NCI-H1092 treated with DMSO at 0.1 percent for 48 hours (cell line): ENCODE results near the gene BLOC1S6.
"Not testable (repeated sequence)": the region's sequence is repeated elsewhere in the genome, so short reads cannot be mapped to it uniquely, and the experiment has no call there.

ENCODE experiments used
- DNase-seq: peaks from one replicate; lab custom pipeline; 2025; lab: John Stamatoyannopoulos, UW

The BLOC1S6 gene

DNA sequence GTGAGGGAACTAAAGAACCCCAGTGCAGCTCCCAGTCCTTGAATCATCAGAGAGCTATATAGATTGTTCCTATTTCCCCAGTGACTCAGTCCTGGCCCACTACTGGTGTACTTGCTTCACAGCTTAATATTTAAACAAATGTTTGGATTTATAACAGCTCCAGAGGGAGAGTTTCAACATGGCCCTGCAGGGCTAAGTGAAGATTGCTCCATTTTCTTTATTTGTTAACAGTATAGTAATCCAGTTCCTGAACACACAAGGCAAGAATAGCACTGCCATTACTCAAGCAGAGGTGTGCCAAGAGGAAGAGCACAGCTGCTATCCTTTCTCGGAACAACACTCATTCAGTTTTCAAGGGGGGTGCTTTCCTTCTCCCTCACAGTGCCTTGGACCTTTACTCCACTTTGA, 54.2 kb downstream of the BLOC1S6 start:
- DNase-seq, result no peak

DNA sequence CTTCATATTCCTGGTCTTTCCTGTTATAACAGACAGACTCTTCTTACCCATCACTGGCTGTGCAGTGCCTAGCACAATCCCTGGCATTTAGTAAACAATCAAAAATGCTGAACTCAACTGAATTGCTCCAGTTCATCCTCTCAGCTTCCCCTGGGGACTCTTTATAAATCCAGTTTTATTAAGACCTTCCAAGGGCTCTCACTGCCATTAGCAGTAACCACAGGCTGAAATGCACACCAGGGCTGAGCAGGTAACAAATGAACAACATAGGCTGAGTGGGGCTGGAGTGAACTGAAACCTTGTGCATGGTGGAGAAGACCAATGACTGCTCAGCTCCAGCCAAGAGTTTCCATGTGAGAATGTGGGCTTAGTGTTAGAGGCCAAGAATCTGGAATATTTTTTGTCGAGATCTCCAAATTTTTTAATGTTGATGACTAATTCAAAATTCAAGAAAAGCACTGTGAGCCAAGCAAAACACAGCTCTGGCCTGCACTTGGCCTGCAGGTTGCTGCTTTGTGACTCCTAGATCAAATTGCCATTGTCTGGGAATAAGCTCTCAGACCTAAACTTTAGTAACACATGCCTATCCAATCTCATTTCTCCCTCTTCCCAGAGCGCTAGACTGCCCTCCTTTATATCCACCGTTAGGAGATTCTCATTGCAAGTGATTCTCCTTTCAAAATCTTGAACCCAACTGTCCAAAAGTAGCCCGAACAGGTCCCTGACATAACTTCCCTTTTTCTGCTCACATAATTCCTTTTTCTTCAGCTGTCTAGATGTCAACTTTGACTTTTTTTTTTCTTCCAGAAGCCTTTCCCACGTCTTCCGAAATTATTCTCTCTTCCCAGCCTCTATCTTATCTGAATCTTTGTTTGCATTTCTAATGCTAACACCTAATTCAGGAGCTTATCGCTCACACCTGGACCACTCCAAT, 55.1 kb downstream of the BLOC1S6 start:
- DNase-seq, result no peak

DNA sequence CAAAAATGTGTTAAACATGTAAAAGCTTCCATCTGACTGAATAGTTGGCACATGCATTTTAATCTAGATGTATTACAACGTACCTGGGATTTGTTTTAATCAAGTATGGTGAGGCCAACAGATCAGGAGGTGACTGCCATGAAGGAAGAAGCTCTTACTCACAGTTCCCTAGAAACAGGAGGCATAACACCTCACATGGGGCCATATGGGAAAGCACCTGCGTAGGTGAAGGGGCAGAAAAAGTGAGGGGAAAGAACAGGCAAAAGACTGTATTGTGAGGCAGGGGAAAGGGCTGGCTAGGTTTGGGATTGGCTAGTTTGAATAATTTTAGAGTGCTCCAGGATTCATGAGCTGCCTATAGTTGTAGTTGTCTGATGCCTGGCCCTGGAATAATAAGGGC, 57.3 kb downstream of the BLOC1S6 start:
- no peak for DNase-seq

DNA sequence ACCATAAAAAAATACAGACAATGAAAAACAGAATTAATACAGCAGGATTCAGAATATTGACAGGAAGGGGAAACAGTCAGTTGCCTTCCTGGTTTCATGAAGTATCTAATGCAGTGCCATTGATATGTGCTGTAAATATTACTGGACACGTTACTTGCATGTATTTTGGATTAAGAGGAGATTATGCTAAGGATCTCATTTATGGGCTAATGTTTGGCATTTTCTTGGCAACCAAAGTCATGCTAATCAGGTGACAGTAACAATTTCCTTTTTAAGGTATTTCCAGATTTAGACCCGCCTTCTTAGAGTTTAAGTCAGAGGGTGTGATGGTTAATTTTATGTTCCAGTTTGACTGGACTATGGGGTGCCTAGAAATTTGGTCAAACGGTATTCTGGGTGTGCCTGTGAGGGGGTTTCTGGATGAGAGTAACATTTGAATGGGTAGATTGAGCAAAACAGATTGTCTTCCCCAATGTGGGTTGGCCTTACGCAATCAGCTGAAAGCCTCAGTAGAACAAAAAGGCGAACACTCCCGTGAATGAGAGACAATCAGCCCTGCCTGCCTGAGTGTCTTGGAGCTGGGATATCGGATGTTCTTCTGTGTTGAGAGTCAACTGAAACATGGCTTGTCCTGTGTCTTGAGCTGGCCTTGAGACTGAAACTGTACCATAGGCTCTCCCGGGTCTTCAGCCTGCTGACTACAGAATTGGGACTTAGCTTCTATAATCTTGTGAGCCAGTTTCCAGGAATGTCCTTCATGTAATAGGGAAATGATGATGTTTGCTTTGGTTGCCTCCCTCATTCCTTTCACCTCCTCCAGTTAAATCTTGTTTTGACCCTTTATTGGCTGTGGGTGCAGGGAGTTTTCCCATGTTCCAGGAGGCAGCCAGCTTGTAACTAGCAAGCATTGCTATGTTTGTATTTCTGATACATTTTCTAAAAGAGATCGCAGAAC, 58.1 kb downstream of the BLOC1S6 start:
- no peak for DNase-seq

DNA sequence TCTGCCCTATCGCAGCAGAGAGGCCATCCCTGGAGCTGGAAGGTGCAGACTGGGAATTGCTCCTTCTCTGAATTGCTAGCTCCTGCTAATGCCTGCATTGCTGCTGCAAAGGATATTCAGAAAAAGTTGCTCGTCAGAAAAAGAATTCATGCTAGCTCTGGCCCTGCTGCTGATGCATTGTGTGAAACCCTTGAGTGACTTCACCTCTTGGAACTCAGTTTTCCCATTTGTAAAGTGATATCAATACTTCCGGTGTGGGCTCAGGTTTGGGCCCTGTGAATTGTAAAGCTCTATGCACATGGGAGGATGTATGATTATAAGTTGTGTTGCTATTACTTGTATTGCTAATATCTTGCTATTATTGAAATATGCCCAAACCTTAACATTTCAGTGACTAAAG, 59.0 kb downstream of the BLOC1S6 start:
- DNase-seq, result no peak

DNA sequence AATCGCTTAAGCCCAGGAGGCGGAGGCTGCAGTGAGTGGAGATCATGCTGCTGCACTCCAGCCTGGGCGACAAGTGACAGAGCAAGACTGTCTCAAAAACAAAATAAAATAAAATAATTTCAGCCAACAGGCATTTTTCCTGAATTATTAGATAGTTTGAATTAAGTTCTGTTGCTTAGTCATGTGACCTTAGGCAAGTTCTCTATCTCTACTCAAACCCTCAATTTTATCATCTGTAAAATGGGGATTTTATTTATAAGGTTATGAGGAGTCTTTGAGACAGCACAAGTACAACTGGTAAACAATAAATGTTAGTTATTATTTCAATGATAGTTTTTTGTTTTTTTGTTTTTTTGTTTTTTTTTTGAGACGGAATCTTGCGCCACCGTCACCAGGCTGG, 60.6 kb downstream of the BLOC1S6 start:
- DNase-seq, result no peak

DNA sequence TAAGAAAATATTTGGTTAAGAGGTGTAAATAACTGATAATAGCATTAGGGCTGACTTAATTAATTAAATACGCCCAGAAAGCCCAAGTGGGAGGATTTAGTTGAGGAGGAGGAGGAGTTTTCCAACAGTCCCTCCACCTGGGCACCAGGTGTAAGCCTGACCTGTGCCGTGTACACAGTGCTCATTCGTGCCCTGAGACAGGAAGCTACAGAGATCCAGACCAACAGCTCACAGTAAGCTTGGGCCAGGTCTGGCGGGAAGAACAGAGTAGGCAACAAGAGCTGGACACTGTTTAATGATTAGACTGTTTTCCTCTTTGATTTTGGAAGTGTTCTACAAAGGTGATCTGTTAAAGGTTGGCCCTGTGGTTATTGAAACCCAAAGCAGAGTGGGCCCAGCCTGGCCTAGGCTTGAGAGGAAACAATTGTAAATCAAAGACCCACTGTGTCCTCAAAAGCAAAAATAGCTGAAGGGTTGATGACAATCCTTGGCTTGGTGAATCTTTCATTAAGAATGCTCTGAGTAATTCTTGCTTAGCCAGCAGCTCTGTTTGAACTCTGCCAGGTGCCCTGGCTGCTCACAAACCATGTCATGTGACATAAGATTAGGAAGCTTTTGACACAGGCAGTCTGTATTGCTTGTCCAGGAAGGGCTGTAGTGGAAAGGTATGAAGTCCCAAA, 61.5 kb downstream of the BLOC1S6 start:
- DNase-seq, result no peak

DNA sequence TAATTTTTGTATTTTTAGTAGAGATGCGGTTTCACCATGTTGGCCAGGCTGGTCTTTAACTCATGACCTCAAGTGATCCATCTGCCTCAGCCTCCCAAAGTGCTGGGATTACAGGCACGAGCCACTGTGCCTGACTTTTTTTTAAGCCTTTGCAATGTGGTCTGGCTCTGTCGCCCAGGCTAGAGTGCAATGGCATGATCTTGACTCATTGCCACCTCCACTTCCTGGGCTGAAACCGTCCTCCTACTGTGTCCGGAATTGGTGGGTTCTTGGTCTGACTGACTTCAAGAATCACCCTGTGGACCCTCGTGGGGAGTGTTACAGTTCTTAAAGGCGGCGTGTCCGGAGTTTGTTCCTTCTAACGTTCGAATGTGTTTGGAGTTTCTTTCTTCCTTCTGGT, 62.8 kb downstream of the BLOC1S6 start:
- DNase-seq, result not testable (repeated sequence)

DNA sequence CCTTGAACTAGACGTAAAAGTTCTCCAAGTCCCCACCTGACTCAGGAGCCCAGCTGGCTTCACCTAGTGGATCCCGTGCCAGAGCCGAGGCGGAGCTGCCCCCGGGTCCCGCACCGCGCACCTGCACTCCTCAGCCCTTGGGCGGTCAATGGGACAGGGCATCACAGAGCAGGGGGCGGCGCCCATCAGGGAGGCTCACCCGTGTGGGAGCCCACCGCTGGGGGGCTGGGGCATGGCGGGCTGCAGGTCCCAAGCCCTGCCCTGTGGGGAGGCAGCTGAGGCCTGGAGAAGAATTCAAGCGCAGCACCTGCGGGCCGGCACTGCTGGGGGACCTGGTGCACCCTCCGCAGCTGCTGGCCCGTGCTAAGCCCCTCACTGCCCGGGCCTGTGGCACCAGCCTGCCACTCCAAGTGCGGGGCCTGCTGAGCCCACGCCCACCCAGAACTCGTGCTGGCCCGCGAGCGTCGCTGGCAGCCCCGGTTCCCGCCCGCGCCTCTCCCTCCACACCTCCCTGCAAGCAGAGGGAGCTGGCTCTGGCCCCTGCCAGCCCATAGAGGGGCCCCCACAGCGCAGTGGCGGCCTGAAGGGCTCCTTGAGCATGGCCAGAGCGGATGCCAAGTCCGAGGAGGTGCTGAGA, 63.8 kb downstream of the BLOC1S6 start:
- no peak for DNase-seq

DNA sequence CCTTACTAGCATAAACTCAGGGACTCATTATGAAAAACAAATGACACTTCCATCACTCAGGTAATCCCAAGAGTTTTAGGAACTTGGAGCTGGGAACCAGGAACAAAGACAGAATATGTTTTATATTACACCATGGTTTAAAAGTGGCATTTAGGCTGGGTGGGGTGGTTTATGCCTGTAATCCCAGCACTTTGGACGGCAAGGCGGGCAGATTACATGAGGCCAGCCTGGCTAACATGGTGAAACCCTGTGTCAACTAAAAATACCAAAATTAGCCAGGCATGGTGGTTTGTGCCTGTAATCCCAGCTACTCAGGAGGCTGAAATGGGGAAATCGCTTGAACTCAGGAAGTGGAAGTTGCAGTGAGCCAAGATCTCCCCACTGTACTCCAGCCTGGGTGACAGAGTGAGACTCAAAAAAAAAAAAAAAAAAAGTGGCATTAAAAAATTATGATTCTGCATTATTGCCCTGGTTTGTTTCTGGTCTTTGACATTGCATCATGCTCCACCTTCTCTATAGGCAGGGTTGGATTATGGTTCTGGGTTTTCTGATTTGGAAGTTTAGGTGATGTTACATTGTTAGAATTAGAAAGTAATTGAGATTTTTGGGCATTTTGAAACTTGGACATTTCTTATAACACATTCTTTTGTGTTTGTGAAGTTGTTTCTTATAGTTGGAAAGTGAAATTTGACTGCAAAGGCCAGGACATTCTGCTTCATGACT, 66.7 kb downstream of the BLOC1S6 start:
- DNase-seq, result no peak

DNA sequence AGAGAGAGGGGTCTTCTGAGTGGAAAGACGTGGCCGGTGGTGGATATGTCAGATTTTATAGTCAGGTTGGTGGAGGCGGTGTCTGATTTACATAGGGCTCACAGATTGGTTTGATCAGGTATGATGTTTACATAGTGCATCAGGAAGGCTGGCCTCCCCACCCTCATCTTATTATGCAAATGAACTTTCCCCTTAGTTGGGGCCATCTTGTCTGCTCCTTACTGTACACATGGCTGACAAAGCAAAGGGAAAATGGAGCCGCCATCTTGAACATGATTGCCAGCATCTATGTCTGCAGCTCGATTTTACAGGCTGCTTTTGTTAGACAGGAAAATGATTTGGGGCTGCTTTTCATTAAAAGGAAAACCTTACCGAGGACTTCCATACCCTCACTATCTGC, 67.6 kb downstream of the BLOC1S6 start:
- no peak for DNase-seq

DNA sequence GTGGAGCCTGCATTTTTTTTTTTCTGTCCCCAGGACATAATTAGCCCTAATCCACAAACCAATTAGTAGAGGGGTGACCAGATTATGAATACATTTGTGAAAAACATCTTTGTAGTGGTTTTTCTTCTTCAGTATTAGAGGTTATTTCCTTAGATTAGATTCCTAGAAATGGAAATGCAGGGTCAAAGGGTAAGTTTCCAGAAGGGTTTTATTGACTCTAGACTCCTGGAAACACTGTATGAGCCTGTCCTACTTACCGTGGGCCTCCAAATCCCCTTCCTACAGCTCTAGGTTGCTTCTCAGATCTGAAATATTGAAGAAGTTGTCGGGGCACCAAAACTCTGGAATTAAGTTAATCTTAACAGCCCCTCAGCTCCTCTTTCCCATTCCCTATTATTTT, 70.1 kb downstream of the BLOC1S6 start:
- DNase-seq, result no peak

DNA sequence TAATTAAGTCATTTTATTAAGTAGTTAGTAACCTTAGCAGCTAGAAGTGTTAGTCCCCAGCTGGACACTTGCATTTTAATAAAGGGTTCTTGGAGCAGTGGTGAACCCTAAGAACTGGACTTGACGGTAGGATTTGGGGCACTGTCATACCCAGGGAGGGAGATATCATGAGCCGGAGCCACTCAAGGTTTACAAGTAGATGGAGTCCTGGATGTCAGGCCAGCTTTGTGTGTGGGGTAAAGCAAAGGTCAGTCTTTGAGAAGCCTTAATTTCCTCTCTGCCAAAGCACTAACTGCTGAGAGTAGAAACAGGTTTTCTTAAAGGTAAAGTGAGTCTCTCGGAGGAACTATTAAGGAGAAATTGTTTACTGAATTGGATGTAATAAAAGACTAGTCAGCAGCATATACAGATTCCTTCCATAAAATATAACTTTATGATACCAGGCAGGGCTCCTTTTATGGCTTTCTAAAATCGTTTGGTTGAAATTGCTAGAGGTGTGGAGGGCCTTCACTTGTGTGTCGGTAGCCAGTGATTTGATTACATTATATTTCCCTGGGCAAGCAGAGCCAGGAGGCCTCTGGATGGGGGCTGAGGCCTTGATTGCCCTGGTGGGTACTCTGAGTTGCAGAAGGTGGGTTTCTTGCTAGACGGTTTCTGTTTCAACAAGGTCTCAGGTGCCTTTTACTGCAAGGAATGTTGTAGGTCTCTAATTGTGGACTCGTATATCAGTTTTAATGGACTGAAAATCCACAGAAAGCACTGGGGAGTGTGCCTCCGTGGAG, 70.8 kb downstream of the BLOC1S6 start:
- no peak for DNase-seq
